MCF 10A (cell line): ENCODE measurements around the gene SLC25A19. TPM values are rescaled to one million over a fixed set of nuclear protein-coding genes. Genes with fewer than 3 reads are reported as not detected.

Experiments
- BruUV-seq: library from RNA; stranded (reverse); fragments of 400-500 nt; replicated peaks from 2 replicates; lab custom pipeline; 2021; lab: Mats Ljungman, UMichigan
- CTCF ChIA-PET: fragments of 300-600 bp; sonication (Branson Sonifier 250); formaldehyde crosslinking; extraction: SDS; loops from one replicate; lab custom pipeline; 2021; ENCODE audit warnings: antibody characterized with exemption, inconsistent platforms; lab: Yijun Ruan, JAX
- POLR2A ChIA-PET: fragments of 300-600, 350-650 bp; sonication (Branson Sonifier 250); formaldehyde crosslinking; extraction: SDS; loops from one replicate; lab custom pipeline; 2020; ENCODE audit warnings: antibody characterized with exemption, inconsistent platforms; lab: Yijun Ruan, JAX
- DNase-seq: peaks from one replicate; pipeline ENCODE4 v3.0.0-alpha.2; 2018; ENCODE audit not compliant: unreplicated experiment
- H3K27ac Mint-ChIP-seq: one replicate; pipeline ENCODE4 v1.8.0; 2022; ENCODE audit warnings: mild to moderate bottlenecking, low read depth, mixed read lengths; ENCODE audit not compliant: unreplicated experiment
- H3K27me3 Mint-ChIP-seq: one replicate; pipeline ENCODE4 v1.8.0; 2022; ENCODE audit warnings: mixed read lengths; ENCODE audit not compliant: insufficient read depth, unreplicated experiment
- H3K36me3 Mint-ChIP-seq: one replicate; pipeline ENCODE4 v1.8.0; 2022; ENCODE audit warnings: mild to moderate bottlenecking, moderate library complexity, mixed read lengths; ENCODE audit not compliant: insufficient read depth, unreplicated experiment
- H3K4me1 Mint-ChIP-seq: one replicate; pipeline ENCODE4 v1.8.0; 2022; ENCODE audit warnings: mixed read lengths; ENCODE audit not compliant: insufficient read depth, unreplicated experiment
- H3K4me3 Mint-ChIP-seq: one replicate; pipeline ENCODE4 v1.8.0; 2022; ENCODE audit warnings: mild to moderate bottlenecking, moderate library complexity, mixed read lengths; ENCODE audit not compliant: unreplicated experiment
- H3K9me3 Mint-ChIP-seq: one replicate; pipeline ENCODE4 v1.8.0; 2022; ENCODE audit warnings: mixed read lengths; ENCODE audit not compliant: unreplicated experiment
- intact Hi-C: fragments of 100-400 bp; cut with micrococcal nuclease; formaldehyde crosslinking; loops from 2 replicates; pipeline ENCODE4 v1.14.1; 2022
- total RNA-seq: library from RNA; stranded (reverse); gene quantifications from 2 replicates; pipeline ENCODE4 v1.2.3, GENCODE V29; 2022
- TF ChIP-seq, protein P1 (sequence below): fragments of 200-600 bp; IDR thresholded peaks from one replicate; pipeline ENCODE4 v1.8.0; 2022; ENCODE audit warnings: antibody characterized with exemption, mild to moderate bottlenecking; ENCODE audit not compliant: unreplicated experiment

The SLC25A19 gene
- total RNA-seq, 1 experiment from 2014 or later: 22.6 TPM

DNA sequence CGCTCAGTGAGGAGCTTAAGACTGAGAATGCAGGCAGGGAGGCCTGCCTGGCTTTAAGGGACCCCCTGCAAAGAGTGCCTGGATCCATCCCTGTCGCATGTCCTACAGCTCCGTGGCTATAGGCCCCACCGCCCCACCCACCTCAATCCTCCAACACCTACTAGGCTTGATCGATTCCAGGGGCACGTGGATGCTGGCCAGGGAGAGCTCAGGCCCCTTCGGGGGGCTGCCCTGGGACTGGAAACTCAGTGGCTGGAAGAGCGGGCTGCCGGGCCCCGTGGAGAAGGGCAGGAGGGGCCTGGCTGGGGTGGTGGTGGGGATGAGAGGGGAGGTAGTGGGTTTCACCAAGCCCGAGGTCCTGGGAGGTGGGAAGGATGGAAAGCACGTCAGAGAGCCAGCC is 50.0 kb downstream of the SLC25A19 start:
- H3K27ac Mint-ChIP-seq: peak overlapping the region; percentile 24
- TF ChIP-seq, protein P1, sequence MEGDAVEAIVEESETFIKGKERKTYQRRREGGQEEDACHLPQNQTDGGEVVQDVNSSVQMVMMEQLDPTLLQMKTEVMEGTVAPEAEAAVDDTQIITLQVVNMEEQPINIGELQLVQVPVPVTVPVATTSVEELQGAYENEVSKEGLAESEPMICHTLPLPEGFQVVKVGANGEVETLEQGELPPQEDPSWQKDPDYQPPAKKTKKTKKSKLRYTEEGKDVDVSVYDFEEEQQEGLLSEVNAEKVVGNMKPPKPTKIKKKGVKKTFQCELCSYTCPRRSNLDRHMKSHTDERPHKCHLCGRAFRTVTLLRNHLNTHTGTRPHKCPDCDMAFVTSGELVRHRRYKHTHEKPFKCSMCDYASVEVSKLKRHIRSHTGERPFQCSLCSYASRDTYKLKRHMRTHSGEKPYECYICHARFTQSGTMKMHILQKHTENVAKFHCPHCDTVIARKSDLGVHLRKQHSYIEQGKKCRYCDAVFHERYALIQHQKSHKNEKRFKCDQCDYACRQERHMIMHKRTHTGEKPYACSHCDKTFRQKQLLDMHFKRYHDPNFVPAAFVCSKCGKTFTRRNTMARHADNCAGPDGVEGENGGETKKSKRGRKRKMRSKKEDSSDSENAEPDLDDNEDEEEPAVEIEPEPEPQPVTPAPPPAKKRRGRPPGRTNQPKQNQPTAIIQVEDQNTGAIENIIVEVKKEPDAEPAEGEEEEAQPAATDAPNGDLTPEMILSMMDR: no peak
- CTCF ChIA-PET: interaction anchor here (0.6 to 1.8 kb wide), 13 partner anchors 8 to 608 kb away, joined by 3 to 11 read pairs (median 5); partner anchors contain the start of gene MIF4GD
- H3K36me3 Mint-ChIP-seq: peaks cover 53% of the 10 kb centered on the region
- intact Hi-C loops: no loop called here
- no peak for DNase-seq
- H3K9me3 Mint-ChIP-seq: no peaks in the 10 kb centered on the region
- BruUV-seq: no TSS peak
- POLR2A ChIA-PET: interaction anchor here (0.5 to 2.8 kb wide), 6 partner anchors 8 to 179 kb away, joined by 3 to 7 read pairs (median 4); partner anchors contain the start of genes GGA3, MIF4GD, MRPS7 and NUP85
- H3K27me3 Mint-ChIP-seq: no peaks in the 10 kb centered on the region
- peaks cover 5% of the 10 kb centered on the region for H3K4me1 Mint-ChIP-seq
- H3K4me3 Mint-ChIP-seq: no peak overlapping the region

DNA sequence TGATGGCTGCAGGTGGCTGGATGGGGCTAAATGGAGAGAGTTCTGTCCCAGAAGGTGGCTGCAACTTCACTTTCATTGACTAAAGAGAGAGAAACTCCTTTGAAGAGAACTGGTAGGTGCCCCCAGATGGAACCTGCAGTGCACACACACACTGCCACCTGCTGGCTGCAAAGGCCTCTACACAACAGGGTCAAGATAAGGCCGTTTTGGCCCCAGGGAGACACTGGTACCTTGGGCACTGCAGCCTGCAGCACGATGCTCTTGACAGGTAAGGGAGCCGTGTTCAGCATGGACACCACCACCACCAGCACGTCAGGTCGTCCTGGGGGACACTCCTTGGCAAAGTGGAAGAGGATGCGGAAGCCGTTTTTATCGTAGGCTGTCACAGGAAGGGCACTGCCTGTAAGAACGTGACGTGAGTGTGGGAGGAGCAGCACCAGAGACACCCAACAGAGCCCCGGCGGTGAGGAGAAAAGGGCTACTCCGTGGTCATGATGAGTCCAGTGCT is 50.5 kb downstream of the SLC25A19 start:
- no TSS peak for BruUV-seq
- H3K27ac Mint-ChIP-seq: peak overlapping the region; percentile 24
- H3K9me3 Mint-ChIP-seq: no peaks in the 10 kb centered on the region
- DNase-seq: peak; percentile 70
- ChIA-PET POLR2A (interaction anchor here (0.5 to 2.8 kb wide), 3 partner anchors 23 to 160 kb away, joined by 3 to 7 read pairs (median 3); partner anchors contain the start of genes GGA3 and MRPS7), CTCF (interaction anchor here (0.6 to 1.6 kb wide), 15 partner anchors 8 to 276 kb away, joined by 3 to 11 read pairs (median 4); partner anchors contain the start of gene MIF4GD)
- H3K36me3 Mint-ChIP-seq: peaks cover 54% of the 10 kb centered on the region
- H3K4me3 Mint-ChIP-seq: no peak overlapping the region
- intact Hi-C loops: loop anchor here (1.0 kb wide), 1 partner anchor 124 kb away; no protein-coding TSS in a partner anchor
- TF ChIP-seq, protein P1: peak; percentile 85
- no peaks in the 10 kb centered on the region for H3K27me3 Mint-ChIP-seq
- peaks cover 5% of the 10 kb centered on the region for H3K4me1 Mint-ChIP-seq

DNA sequence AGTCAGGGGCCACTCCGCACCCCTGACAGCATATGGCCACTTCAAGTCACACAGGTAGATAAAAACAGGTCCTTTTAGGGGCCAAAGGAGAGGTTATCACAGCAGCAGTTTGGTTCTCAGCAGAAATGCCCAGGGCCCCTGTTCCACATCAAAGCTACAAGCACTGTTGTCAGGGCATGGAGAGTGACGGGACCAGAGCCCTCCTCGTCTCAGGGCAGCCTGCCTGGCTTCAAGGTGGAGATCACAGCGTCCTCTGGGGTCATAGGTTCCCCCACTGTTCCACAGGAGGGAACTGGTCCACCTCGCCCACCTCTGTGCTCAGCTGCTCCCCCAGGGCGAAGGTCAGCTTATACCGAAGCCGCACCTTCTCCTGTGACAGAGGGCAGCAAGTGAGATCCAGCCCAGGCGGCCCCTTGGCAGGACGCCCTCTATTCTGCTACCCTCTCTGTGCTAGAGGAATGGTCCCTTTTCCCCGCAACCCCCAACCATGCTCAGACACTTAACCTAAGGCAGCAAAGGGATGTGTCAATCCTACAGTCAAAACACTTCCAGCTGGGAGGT is 51.1 kb downstream of the SLC25A19 start:
- intact Hi-C loops: loop anchor here (1.0 kb wide), 1 partner anchor 124 kb away; no protein-coding TSS in a partner anchor
- ChIA-PET CTCF (interaction anchor here (0.6 to 1.6 kb wide), 12 partner anchors 8 to 454 kb away, joined by 3 to 8 read pairs (median 4); no protein-coding TSS in a partner anchor), POLR2A (interaction anchor here (0.9 to 2.8 kb wide), 2 partner anchors 24 to 124 kb away, joined by 3 to 7 read pairs; partner anchors contain the start of genes GGA3 and MRPS7)
- TF ChIP-seq, protein P1: no peak
- no peak for DNase-seq
- no peaks in the 10 kb centered on the region for H3K9me3 Mint-ChIP-seq
- no TSS peak for BruUV-seq
- no peak overlapping the region for H3K27ac Mint-ChIP-seq
- peaks cover 59% of the 10 kb centered on the region for H3K36me3 Mint-ChIP-seq
- no peak overlapping the region for H3K4me3 Mint-ChIP-seq
- no peaks in the 10 kb centered on the region for H3K27me3 Mint-ChIP-seq
- peaks cover 5% of the 10 kb centered on the region for H3K4me1 Mint-ChIP-seq
